K562 (cell line): ENCODE data around the gene BRDT. TPM values are rescaled to one million over a fixed set of nuclear protein-coding genes. Genes with fewer than 3 reads are reported as not detected.

Source experiments
- ATAC-seq: fragments of 200-7000 bp; cut with Tn5 transposase; 3 replicates; pipeline ENCODE4 v1.9.1; 2020; ENCODE audit warnings: moderate library complexity
- BruUV-seq: library from RNA; stranded (reverse); fragments of 400-500 nt; replicated peaks from 2 replicates; lab custom pipeline; 2021; lab: Mats Ljungman, UMichigan
- CTCF ChIA-PET: fragments of 300-600 bp; formaldehyde crosslinking; extraction: SDS; loops from one replicate; lab custom pipeline; 2021; ENCODE audit warnings: low intra/inter-chr PET ratio; lab: Yijun Ruan, JAX
- POLR2A ChIA-PET: fragments of 300-600, 350-650 bp; sonication (Branson Sonifier 250); formaldehyde crosslinking; extraction: SDS; loops from one replicate; lab custom pipeline; 2021; ENCODE audit warnings: antibody characterized with exemption, inconsistent platforms; lab: Yijun Ruan, JAX
- DNase-seq, 4 experiments: peaks; one replicate each; pipeline versions ENCODE4 v3.0.0 to v3.0.0-alpha.2; 2011 to 2018; ENCODE audit warnings: low spot score in 3 of 4, mixed read lengths in 3 of 4; ENCODE audit errors: extremely low read depth in 1 of 4
- FAIRE-seq: peaks from 2 replicates; lab custom pipeline; 2011; peaks lifted over from hg19 to GRCh38; lab: Jason Lieb, UNC
- H2AFZ ChIP-seq: 2 replicates; pipeline ENCODE4 v1.6.0; 2011; ENCODE audit warnings: low read depth, low read length, control low read depth, inconsistent platforms
- H3K27ac ChIP-seq: fragments of 200-600 bp; 3 replicates; pipeline ENCODE4 v1.8.0; 2011; ENCODE audit warnings: low read depth, mild to moderate bottlenecking, control low read depth, inconsistent platforms, low read length, moderate library complexity, mixed read lengths; ENCODE audit errors: extremely low read depth
- H3K27me3 ChIP-seq, 2 experiments: fragments of 300-600 bp in 1 of 2; 2 replicates in 1 of 2; 3 replicates in 1 of 2; pipeline versions ENCODE4 v1.6.0 to v1.8.0; 2011; ENCODE audit warnings: inconsistent platforms in 2 of 2, low read length in 2 of 2, mild to moderate bottlenecking in 1 of 2, mixed read lengths in 1 of 2, moderate library complexity in 1 of 2; ENCODE audit not compliant: control insufficient read depth in 2 of 2, insufficient read depth in 2 of 2
- H3K36me3 ChIP-seq: fragments of 300-600 bp; 3 replicates; pipeline ENCODE4 v1.8.0; 2011; ENCODE audit warnings: mild to moderate bottlenecking, low read length, inconsistent platforms; ENCODE audit not compliant: control insufficient read depth, insufficient read depth
- H3K4me1 ChIP-seq, 2 experiments: fragments of 200-600 bp in 1 of 2; replicated peaks in 1 of 2; 2 replicates in 1 of 2; 3 replicates in 1 of 2; pipeline versions ENCODE4 v1.5.1 to v1.8.0; 2011; ENCODE audit warnings: inconsistent platforms in 2 of 2, low read length in 2 of 2, mild to moderate bottlenecking in 1 of 2, mixed read lengths in 1 of 2, moderate library complexity in 1 of 2; ENCODE audit not compliant: control insufficient read depth in 2 of 2, insufficient read depth in 2 of 2
- H3K4me2 ChIP-seq: 2 replicates; pipeline ENCODE4 v1.6.1; 2011; ENCODE audit warnings: low read length, control low read depth, inconsistent platforms, mixed read lengths; ENCODE audit not compliant: insufficient read depth
- H3K4me3 ChIP-seq: fragments of 200-600 bp; sonication (generic), shearing (Covaris generic); 2 replicates; pipeline ENCODE4 v1.5.1; 2016; ENCODE audit warnings: control low read depth, inconsistent platforms
- H3K79me2 ChIP-seq: fragments of 200-600 bp; 3 replicates; pipeline ENCODE4 v1.8.0; 2011; ENCODE audit warnings: low read length, inconsistent platforms; ENCODE audit not compliant: control insufficient read depth, insufficient read depth
- H3K9ac ChIP-seq, 2 experiments: 2 replicates each; pipeline versions ENCODE4 v1.6.0 to v1.6.1; 2011; ENCODE audit warnings: low read depth in 2 of 2, low read length in 2 of 2, control low read depth in 1 of 2, inconsistent platforms in 1 of 2, mild to moderate bottlenecking in 1 of 2, mixed read lengths in 1 of 2; ENCODE audit not compliant: insufficient read depth in 1 of 2
- H3K9me1 ChIP-seq: one replicate; pipeline ENCODE4 v1.6.0; 2011; ENCODE audit warnings: inconsistent platforms, mild to moderate bottlenecking, low read length, moderate library complexity; ENCODE audit not compliant: control insufficient read depth, insufficient read depth
- H3K9me3 ChIP-seq: replicated peaks from 2 replicates; pipeline ENCODE4 v1.5.1; 2011; ENCODE audit warnings: low read depth, low read length, inconsistent platforms; ENCODE audit not compliant: control insufficient read depth, insufficient read depth
- H4K20me1 ChIP-seq: replicated peaks from 2 replicates; pipeline ENCODE4 v1.6.1; 2011; ENCODE audit warnings: low read length, inconsistent platforms, mixed read lengths; ENCODE audit not compliant: control insufficient read depth, insufficient read depth
- CBFB ChIP-seq: sonication (generic); formaldehyde crosslinking; IDR thresholded peaks from 2 replicates; pipeline ENCODE4 v1.4.0; 2020; ENCODE audit warnings: mild to moderate bottlenecking, missing genetic modification reagents
- E2F8 ChIP-seq: fragments of 450-650 bp; IDR thresholded peaks from 2 replicates; pipeline ENCODE4 v1.7.1; 2018; ENCODE audit warnings: mild to moderate bottlenecking, low read depth; ENCODE audit not compliant: partially characterized antibody
- FOXM1 ChIP-seq, 2 experiments: fragments of 450-650 bp in 1 of 2; sonication (generic) in 1 of 2; formaldehyde crosslinking in 1 of 2; IDR thresholded peaks; 2 replicates each; pipeline versions ENCODE4 v1.6.1 to v1.9.0; 2017 to 2022; ENCODE audit warnings: low read depth in 2 of 2, mild to moderate bottlenecking in 2 of 2, missing genetic modification reagents in 1 of 2, moderate library complexity in 1 of 2
- HDAC8 ChIP-seq: fragments of 450-650 bp; IDR thresholded peaks from 2 replicates; pipeline ENCODE4 v1.6.1; 2016; ENCODE audit warnings: mild to moderate bottlenecking, missing genetic modification characterization, moderate library complexity, missing compliant biosample characterization
- HMG20B ChIP-seq: fragments of 250-450 bp; sonication (Bioruptor Pico); IDR thresholded peaks from 2 replicates; pipeline ENCODE4 v1.5.0; 2021; ENCODE audit warnings: mild to moderate bottlenecking
- MLX ChIP-seq, 2 experiments: fragments of 450-650 bp in 1 of 2; sonication (generic) in 1 of 2; formaldehyde crosslinking; conservative IDR thresholded peaks; 2 replicates each; pipeline versions ENCODE4 v1.4.0 to v1.8.1; 2020 to 2022; ENCODE audit warnings: mild to moderate bottlenecking in 1 of 2, missing genetic modification reagents in 1 of 2
- NCOR1 ChIP-seq: fragments of 450-650 bp; IDR thresholded peaks from 2 replicates; pipeline ENCODE4 v1.6.1; 2016; ENCODE audit warnings: mild to moderate bottlenecking, moderate library complexity
- NFXL1 ChIP-seq: fragments of 450-650 bp; formaldehyde crosslinking; IDR thresholded peaks from 2 replicates; pipeline ENCODE4 v1.4.0; 2021; ENCODE audit warnings: mild to moderate bottlenecking
- PHF8 ChIP-seq: fragments of 200-600 bp; sonication (generic); IDR thresholded peaks from 2 replicates; pipeline ENCODE4 v1.6.1; 2012; ENCODE audit warnings: mixed run types, mild to moderate bottlenecking, inconsistent platforms, low read length, moderate library complexity, borderline replicate concordance
- PTRF ChIP-seq: fragments of 450-650 bp; IDR thresholded peaks from 2 replicates; pipeline ENCODE4 v1.6.1; 2016; ENCODE audit warnings: mild to moderate bottlenecking, missing genetic modification characterization, missing compliant biosample characterization
- SOX6 ChIP-seq: fragments of 450-650 bp; IDR thresholded peaks from 2 replicates; pipeline ENCODE4 v1.6.1; 2014; ENCODE audit warnings: mild to moderate bottlenecking
- SRSF3 ChIP-seq: fragments of 200-400 bp; formaldehyde crosslinking; IDR thresholded peaks from 2 replicates; pipeline ENCODE4 v1.6.1; 2016; ENCODE audit warnings: mild to moderate bottlenecking, low read length, moderate library complexity; ENCODE audit not compliant: insufficient read depth
- UBTF ChIP-seq, 2 experiments: IDR thresholded peaks; 2 replicates each; pipeline ENCODE4 v1.6.1; 2012; ENCODE audit warnings: improper control_type of control experiment in 2 of 2, low read depth in 2 of 2, low read length in 2 of 2, borderline replicate concordance in 1 of 2
- ZNF165 ChIP-seq: fragments of 250-450 bp; sonication (Bioruptor Pico); IDR thresholded peaks from 2 replicates; pipeline ENCODE4 v1.4.0; 2020; ENCODE audit warnings: borderline replicate concordance
- ZNF174 ChIP-seq: fragments of 250-450 bp; sonication (Bioruptor Pico); IDR thresholded peaks from 2 replicates; pipeline ENCODE4 v1.4.0; 2020; ENCODE audit warnings: mild to moderate bottlenecking
- ZNF212 ChIP-seq: fragments of 450-650 bp; formaldehyde crosslinking; IDR thresholded peaks from 2 replicates; pipeline ENCODE4 v1.4.0; 2020; ENCODE audit warnings: mild to moderate bottlenecking
- in situ Hi-C: fragments of 300-500 bp; cut with MboI; formaldehyde crosslinking; loops from 4 replicates; pipeline ENCODE4 v1.15.0; 2018; ENCODE audit warnings: inconsistent platforms, mixed read lengths
- intact Hi-C: fragments of 100-400 bp; cut with micrococcal nuclease; formaldehyde crosslinking; loops from 2 replicates; pipeline ENCODE4 v1.14.2; 2022
- polyA plus RNA-seq, 8 experiments: library from polyadenylated mRNA; depleted of rRNA in 4 of 8; stranded (reverse) in 5 of 8; unstranded in 3 of 8; fragments of >200 nt; fragmentation: Nextera tagmentation in 2 of 8; fragmentation: Illumina TruSeq in 1 of 8; extraction: Ambion mirVana in 2 of 8; extraction: Trizol in 1 of 8; gene quantifications; 2 replicates each; pipeline versions ENCODE4 v1.2.1 to v1.2.3, GENCODE V29; 2011 to 2014; ENCODE audit warnings: inconsistent platforms in 1 of 8, missing spikeins in 1 of 8
- total RNA-seq, 7 experiments: library from RNA; depleted of rRNA in 6 of 7; stranded (reverse); fragments of >200 nt in 6 of 7; fragmentation: Illumina TruSeq in 2 of 7; extraction: Trizol in 2 of 7; gene quantifications; 2 replicates each; pipeline versions ENCODE4 v1.2.1 to v1.2.3, GENCODE V29; 2011 to 2021; ENCODE audit warnings: low replicate concordance in 1 of 7

BRDT gene
- total and polyA plus RNA-seq, 9 of the 15 experiments (the other 6 are each of a cell fraction or from before 2014, with no cell fraction given): 0.01 TPM; not detected in 8

- TF ChIP-seq E2F8 (no peak), ZNF212 (CRISPR knock-in tag) (no peak), PTRF (no peak)
- TF ChIP-seq, all 486 proteins: peak for 0
Measured at GRCh38 chr1:92045766-92046495, 96.7 kb downstream of the BRDT start (continued).

- no peak for ATAC-seq
- no TSS peak for BruUV-seq
- in situ Hi-C loops (no loop called here), intact Hi-C loops (no loop called here)
- Histone ChIP-seq H3K4me1 (no peaks in the 10 kb centered on the region), H3K9ac (no peak overlapping the region), H3K9me3 (no peaks in the 10 kb centered on the region), H3K4me3 (no peak overlapping the region), H3K27me3 (no peaks in the 10 kb centered on the region; a peak in 2 of 5 replicates), H3K36me3 (no peaks in the 10 kb centered on the region), H3K27ac (no peak overlapping the region), H3K4me2 (no peak overlapping the region), H3K79me2 (no peaks in the 10 kb centered on the region), H2AFZ (no peak overlapping the region), H4K20me1 (no peaks in the 10 kb centered on the region), H3K9me1 (no peaks in the 10 kb centered on the region)
- no peak for FAIRE-seq
- no peak for DNase-seq
- ChIA-PET POLR2A (no interaction called here), CTCF (no interaction called here)
- no peak for TF ChIP-seq HMG20B (CRISPR knock-in tag)
- no peak for TF ChIP-seq ZNF165
- no peak for TF ChIP-seq MLX (CRISPR knock-in tag; conservative IDR thresholded peaks at IDR 0.05)
- no peak for TF ChIP-seq NFXL1
- no peak for TF ChIP-seq NCOR1
- TF ChIP-seq FOXM1 (IDR thresholded peaks at IDR 0.05; ENCODE audit: low read depth): no peak
- TF ChIP-seq FOXM1 (CRISPR knock-in tag; IDR thresholded peaks at IDR 0.05; ENCODE audit: low read depth): no peak
- no peak for TF ChIP-seq CBFB (CRISPR knock-in tag)
- TF ChIP-seq PHF8: no peak
- no peak for TF ChIP-seq HDAC8
- no peak for TF ChIP-seq UBTF (IDR thresholded peaks at IDR 0.05; ENCODE audit: borderline replicate concordance in 1 of 2, low read depth in 2 of 2, low read length in 2 of 2)
- no peak for TF ChIP-seq SRSF3
- no peak for TF ChIP-seq SOX6
- TF ChIP-seq ZNF174 (CRISPR knock-in tag): no peak
Measured at GRCh38 chr1:92051948-92052347, 102.7 kb downstream of the BRDT start.
